H1 (cell line): Measurements from ENCODE around the gene LUZP1. TPM values are rescaled to one million over a fixed set of nuclear protein-coding genes. Genes with fewer than 3 reads are reported as not detected.

Experiments
- CTCF ChIA-PET: fragments of 300-600 bp; sonication (Branson Sonifier 250); formaldehyde crosslinking; loops from one replicate; lab custom pipeline; 2021; ENCODE audit not compliant: partially characterized antibody; lab: Charles Lee
- POLR2A ChIA-PET: fragments of 300-600 bp; sonication (Branson Sonifier 250); formaldehyde crosslinking; loops from one replicate; lab custom pipeline; 2021; ENCODE audit warnings: inconsistent platforms; ENCODE audit not compliant: partially characterized antibody; lab: Charles Lee
- DNase-seq, 2 experiments: peaks; one replicate each; pipeline versions ENCODE4 v3.0.0 to v3.0.0-alpha.2; 2010 to 2022; ENCODE audit warnings: low spot score in 2 of 2, low read depth in 1 of 2, mixed read lengths in 1 of 2
- FAIRE-seq: peaks from 2 replicates; lab custom pipeline; 2011; peaks lifted over from hg19 to GRCh38; lab: Jason Lieb, UNC
- H2AFZ ChIP-seq: 2 replicates; pipeline ENCODE4 v1.8.1; 2012; ENCODE audit warnings: low read length, inconsistent platforms
- H2AK5ac ChIP-seq: 2 replicates; pipeline ENCODE4 v1.6.1; 2013; ENCODE audit warnings: low read depth, low read length
- H2BK120ac ChIP-seq: replicated peaks from 2 replicates; pipeline ENCODE3; 2013; ENCODE audit warnings: low read depth, low read length, inconsistent platforms
- H2BK12ac ChIP-seq: 2 replicates; pipeline ENCODE4 v1.6.1; 2013; ENCODE audit warnings: low read depth, low read length
- H2BK15ac ChIP-seq: 2 replicates; pipeline ENCODE4 v1.6.1; 2013; ENCODE audit warnings: low read length
- H2BK20ac ChIP-seq: 2 replicates; pipeline ENCODE4 v1.6.1; 2013; ENCODE audit warnings: low read length
- H2BK5ac ChIP-seq: 2 replicates; pipeline ENCODE4 v1.6.1; 2013; ENCODE audit warnings: low read depth, low read length
- H3K14ac ChIP-seq: 2 replicates; pipeline ENCODE4 v1.6.1; 2013; ENCODE audit warnings: inconsistent platforms; ENCODE audit not compliant: insufficient read length
- H3K18ac ChIP-seq: 2 replicates; pipeline ENCODE4 v1.6.1; 2013; ENCODE audit warnings: low read length; ENCODE audit errors: extremely low read depth
- H3K23ac ChIP-seq: 2 replicates; pipeline ENCODE4 v1.6.1; 2013; ENCODE audit warnings: inconsistent platforms; ENCODE audit not compliant: insufficient read length
- H3K23me2 ChIP-seq: 2 replicates; pipeline ENCODE4 v1.6.1; 2013; ENCODE audit warnings: low read depth, low read length
- H3K27ac ChIP-seq: 2 replicates; pipeline ENCODE4 v1.6.1; 2011; ENCODE audit warnings: low read depth, low read length, inconsistent platforms
- H3K27me3 ChIP-seq, 4 experiments: replicated peaks in 1 of 4; 1 replicate in 1 of 4; 2 replicates in 3 of 4; pipeline versions ENCODE4 v1.6.1 to v1.8.1; 2011 to 2013; ENCODE audit warnings: low read length in 3 of 4, mild to moderate bottlenecking in 3 of 4, inconsistent platforms in 2 of 4, mixed read lengths in 2 of 4, moderate library complexity in 1 of 4; ENCODE audit not compliant: control insufficient read depth in 3 of 4, insufficient read depth in 3 of 4; ENCODE audit errors: extremely low read depth in 1 of 4
- H3K36me3 ChIP-seq, 4 experiments: 2 replicates each; pipeline versions ENCODE4 v1.6.1 to v1.8.1; 2011 to 2013; ENCODE audit warnings: mild to moderate bottlenecking in 4 of 4, low read length in 3 of 4, moderate library complexity in 2 of 4, control low read depth in 1 of 4, inconsistent platforms in 1 of 4; ENCODE audit not compliant: insufficient read depth in 4 of 4, control insufficient read depth in 2 of 4
- H3K4ac ChIP-seq: replicated peaks from 2 replicates; pipeline ENCODE3; 2013; ENCODE audit warnings: low read length, low read depth, mixed read lengths, inconsistent platforms; ENCODE audit not compliant: insufficient read length
- H3K4me1 ChIP-seq, 4 experiments: replicated peaks in 1 of 4; 1 replicate in 1 of 4; 2 replicates in 3 of 4; pipeline versions ENCODE4 v1.6.1 to v1.8.1; 2011 to 2013; ENCODE audit warnings: low read length in 3 of 4, inconsistent platforms in 2 of 4, mixed read lengths in 1 of 4; ENCODE audit not compliant: insufficient read depth in 4 of 4, control insufficient read depth in 3 of 4
- H3K4me2 ChIP-seq, 2 experiments: 2 replicates each; pipeline versions ENCODE4 v1.6.1 to v1.8.1; 2011 to 2013; ENCODE audit warnings: low read depth in 2 of 2, low read length in 2 of 2, control low read depth in 1 of 2, inconsistent platforms in 1 of 2, mild to moderate bottlenecking in 1 of 2; ENCODE audit not compliant: insufficient read depth in 1 of 2
- H3K4me3 ChIP-seq, 4 experiments: fragments of 200-600, 300-600 bp in 1 of 4; sonication (generic), shearing (Covaris generic), sonication (Bioruptor Twin) in 1 of 4; 2 replicates each; pipeline versions ENCODE4 v1.5.1 to v1.8.1; 2011 to 2016; ENCODE audit warnings: low read length in 4 of 4, low read depth in 3 of 4, control low read depth in 2 of 4, inconsistent platforms in 2 of 4, mild to moderate bottlenecking in 2 of 4, mixed read lengths in 1 of 4, moderate library complexity in 1 of 4; ENCODE audit not compliant: insufficient read depth in 2 of 4; ENCODE audit errors: extremely low read depth in 1 of 4
- H3K56ac ChIP-seq: replicated peaks from 2 replicates; pipeline ENCODE3; 2013; ENCODE audit warnings: low read depth, mild to moderate bottlenecking, mixed read lengths, low read length, inconsistent platforms; ENCODE audit not compliant: insufficient read length
- H3K79me1 ChIP-seq: 2 replicates; pipeline ENCODE4 v1.6.1; 2013; ENCODE audit warnings: low read depth, low read length, control low read depth
- H3K79me2 ChIP-seq, 2 experiments: 2 replicates each; pipeline versions ENCODE4 v1.6.1 to v1.8.1; 2012 to 2013; ENCODE audit warnings: low read length in 2 of 2, mild to moderate bottlenecking in 2 of 2, inconsistent platforms in 1 of 2; ENCODE audit not compliant: insufficient read depth in 2 of 2, control insufficient read depth in 1 of 2
- H3K9ac ChIP-seq, 4 experiments: replicated peaks in 1 of 4; 1 replicate in 1 of 4; 2 replicates in 3 of 4; pipeline versions ENCODE4 v1.6.1 to v1.8.1; 2011 to 2013; ENCODE audit warnings: low read depth in 3 of 4, low read length in 3 of 4, control low read depth in 2 of 4, mild to moderate bottlenecking in 2 of 4, moderate library complexity in 2 of 4, inconsistent platforms in 1 of 4; ENCODE audit errors: extremely low read depth in 1 of 4
- H3K9me3 ChIP-seq, 2 experiments: 2 replicates each; pipeline versions ENCODE4 v1.6.1 to v1.8.1; 2012 to 2013; ENCODE audit warnings: mild to moderate bottlenecking in 2 of 2, moderate library complexity in 2 of 2, control low read depth in 1 of 2, inconsistent platforms in 1 of 2, low read depth in 1 of 2, low read length in 1 of 2, mixed read lengths in 1 of 2; ENCODE audit not compliant: insufficient read depth in 2 of 2
- H4K20me1 ChIP-seq, 2 experiments: replicated peaks in 1 of 2; 2 replicates each; pipeline versions ENCODE3 to v1.8.1; 2011 to 2013; ENCODE audit warnings: inconsistent platforms in 2 of 2, low read length in 2 of 2, mild to moderate bottlenecking in 1 of 2; ENCODE audit not compliant: insufficient read depth in 2 of 2, control insufficient read depth in 1 of 2
- H4K5ac ChIP-seq: 2 replicates; pipeline ENCODE4 v1.6.1; 2013; ENCODE audit warnings: low read length, low read depth, mixed read lengths, inconsistent platforms; ENCODE audit not compliant: insufficient read length
- H4K8ac ChIP-seq: 2 replicates; pipeline ENCODE4 v1.8.0; 2013; ENCODE audit warnings: mild to moderate bottlenecking, moderate library complexity, low read length, inconsistent platforms; ENCODE audit not compliant: insufficient read depth; ENCODE audit errors: extremely low read depth
- H4K91ac ChIP-seq: replicated peaks from 2 replicates; pipeline ENCODE3; 2013; ENCODE audit warnings: low read length, mixed read lengths, inconsistent platforms; ENCODE audit not compliant: insufficient read length
- CBX5 ChIP-seq: fragments of 300-800, 300-1000 bp; sonication (generic); IDR thresholded peaks from 2 replicates; pipeline ENCODE4 v1.7.1; 2016; ENCODE audit warnings: antibody characterized with exemption, low read length, low read depth
- CTCF ChIP-seq, 3 experiments: IDR thresholded peaks; 1 replicate in 2 of 3; 2 replicates in 1 of 3; pipeline versions ENCODE4 v1.5.1 to v1.6.1; 2011; ENCODE audit warnings: low read length in 3 of 3, mild to moderate bottlenecking in 3 of 3, inconsistent platforms in 2 of 3, low read depth in 1 of 3, moderate library complexity in 1 of 3; ENCODE audit not compliant: insufficient read depth in 1 of 3; ENCODE audit errors: control extremely low read depth in 1 of 3
- FOSL1 ChIP-seq: IDR thresholded peaks from 2 replicates; pipeline ENCODE4 v1.6.1; 2011; ENCODE audit warnings: mild to moderate bottlenecking, low read depth, low read length, moderate library complexity; ENCODE audit not compliant: insufficient read depth
- JUND ChIP-seq: IDR thresholded peaks from 2 replicates; pipeline ENCODE4 v1.6.1; 2011; ENCODE audit warnings: mild to moderate bottlenecking, improper control_type of control experiment, low read length
- KDM4A ChIP-seq: IDR thresholded peaks from one replicate; pipeline ENCODE4 v1.7.1; 2012; ENCODE audit warnings: low read depth, mild to moderate bottlenecking, moderate library complexity, low read length, inconsistent platforms; ENCODE audit not compliant: severe bottlenecking
- SIN3A ChIP-seq, 2 experiments: IDR thresholded peaks in 1 of 2; conservative IDR thresholded peaks in 1 of 2; 2 replicates each; pipeline ENCODE4 v1.6.1; 2011 to 2012; ENCODE audit warnings: low read length in 2 of 2, improper control_type of control experiment in 1 of 2, low read depth in 1 of 2, mild to moderate bottlenecking in 1 of 2
- SUZ12 ChIP-seq: fragments of 200-600 bp; sonication (generic); IDR thresholded peaks from 2 replicates; pipeline ENCODE4 v1.6.1; 2012; ENCODE audit warnings: mild to moderate bottlenecking, inconsistent platforms, low read length, moderate library complexity, mixed read lengths
- TEAD4 ChIP-seq: IDR thresholded peaks from 2 replicates; pipeline ENCODE4 v1.6.1; 2012; ENCODE audit warnings: low read depth, low read length, inconsistent platforms, mixed read lengths
- WGBS, 2 experiments: shearing (Covaris generic) in 1 of 2; methylation state at CpG; one replicate each; pipeline versions ENCODE4 v1.1.6 to v1.1.7; 2013 to 2015; ENCODE audit warnings: low lambda C conversion rate in 2 of 2, mixed read lengths in 2 of 2, inconsistent platforms in 1 of 2, low coverage in 1 of 2, missing lambda C conversion rate in 1 of 2; ENCODE audit not compliant: insufficient replicate concordance in 2 of 2, insufficient coverage in 1 of 2, insufficient read length in 1 of 2; ENCODE audit errors: extremely low coverage in 1 of 2, missing lambda C conversion rate in 1 of 2; 5-methylcytosine and 5-hydroxymethylcytosine counted together
- polyA plus RNA-seq, 7 experiments: library from polyadenylated mRNA; depleted of rRNA in 3 of 7; stranded (reverse) in 5 of 7; unstranded in 2 of 7; fragments of >200 nt in 5 of 7; fragments of 200-250 nt in 2 of 7; gene quantifications; 1 replicate in 5 of 7; 2 replicates in 1 of 7; 4 replicates in 1 of 7; pipeline versions ENCODE4 v1.2.1 to v1.2.3, GENCODE V29; 2011 to 2013; ENCODE audit warnings: missing spikeins in 2 of 7, mixed read lengths in 2 of 7
- total RNA-seq: library from RNA; stranded (reverse); fragmentation: NEBNext Ultra II Directional; extraction: Animal tissue kit (Norgen Biotek cat#: 25700); gene quantifications from 2 replicates; pipeline ENCODE4 v1.2.1, GENCODE V29; 2021

Gene LUZP1
- total and polyA plus RNA-seq, 2 of the 8 experiments (the other 6 are each of a cell fraction or from before 2014, with no cell fraction given): 14.0 to 60.5 TPM

GRCh38 chr1:23216771-23217420, 48.2 kb upstream of the LUZP1 start:
- Histone ChIP-seq H3K4me1 (peaks cover 6 to 11% (median 9%) of the 10 kb centered on the region in 4 experiments), H3K9ac (peak overlapping the region in 2 of 4 experiments; percentile 8 to 12; a peak in 2 of 7 replicates), H4K5ac (no peak overlapping the region), H3K23me2 (peaks cover 6% of the 10 kb centered on the region; the same call in 1 of the 2 replicates), H4K91ac (no peak overlapping the region), H2AFZ (no peak overlapping the region), H3K27ac (no peak overlapping the region), H3K27me3 (peaks cover 0 to 4% (median 1%) of the 10 kb centered on the region in 4 experiments; a peak in 4 of 7 replicates), H3K79me2 (peaks cover 0 to 2% of the 10 kb centered on the region in 2 experiments; a peak in 1 of 4 replicates), H4K20me1 (peaks cover 0 to 3% of the 10 kb centered on the region in 2 experiments), H3K36me3 (0 out of 8 replicates have a peak, but pooled peaks cover 0 to 3% (median 0%) of the 10 kb centered on the region in 4 experiments), H3K9me3 (no peaks in the 10 kb centered on the region), H2BK5ac (no peak overlapping the region), H3K18ac (peak overlapping the region; percentile 32), H2AK5ac (no peak overlapping the region), H3K4ac (no peak overlapping the region), H4K8ac (no peak overlapping the region), H2BK20ac (no peak overlapping the region), H3K56ac (no peak overlapping the region), H3K79me1 (peaks cover 3% of the 10 kb centered on the region; the same call in 1 of the 2 replicates), H3K4me2 (peak overlapping the region; percentile 64 to 80), H2BK15ac (no peak overlapping the region), H3K14ac (no peak overlapping the region), H3K23ac (no peak overlapping the region), H3K4me3 (peak overlapping the region; percentile 65 to 76 (median 70)), H2BK120ac (no peak overlapping the region), H2BK12ac (no peak overlapping the region)
- FAIRE-seq (no peak), DNase-seq (peak in 1 of 2 experiments; percentile 88)
- 1% methylated on average over 51 of the region's 78 CpGs; no CpG with 5 or more reads in 1 of the 2 experiments for WGBS, 2 experiments
- POLR2A ChIA-PET: interaction anchor here (1.3 to 1.7 kb wide), 4 partner anchors 16 to 48 kb away, joined by 4 to 5 read pairs (median 4); no protein-coding TSS in a partner anchor
- CTCF ChIA-PET: interaction anchor here (0.6 to 1.7 kb wide), 28 partner anchors 10 to 1038 kb away, joined by 3 to 11 read pairs (median 4); no protein-coding TSS in a partner anchor
- no peak for TF ChIP-seq CBX5
- TF ChIP-seq SUZ12: no peak
- peak; percentile 66 to 87 (median 74) for TF ChIP-seq CTCF (IDR thresholded peaks at IDR 0.05; ENCODE audit: control extremely low read depth in 1 of 3, insufficient read depth in 1 of 3, low read depth in 1 of 3, low read length in 3 of 3)
- TF ChIP-seq JUND: no peak
- TF ChIP-seq FOSL1: no peak
- TF ChIP-seq KDM4A: peak; percentile 92
- no peak for TF ChIP-seq TEAD4
- TF ChIP-seq SIN3A (conservative IDR thresholded peaks at IDR 0.05 in 1 of 2, IDR thresholded peaks at IDR 0.05 in 1 of 2; ENCODE audit: low read depth in 1 of 2, low read length in 2 of 2): peak in 1 of 2 experiments; percentile 60; a peak in 1 of 4 replicates
